Esophagus squamous epithelium (tissue), 5 donors: ENCODE results near the gene ACTR5. TPM values are rescaled to one million over a fixed set of nuclear protein-coding genes. Genes with fewer than 3 reads are reported as not detected.

Source experiments
- DNase-seq: peaks from one replicate; lab custom pipeline; 2025; lab: John Stamatoyannopoulos, UW
- H3K27ac ChIP-seq, 4 donors: fragments of 200-600 bp; sonication (generic); one replicate each; pipeline ENCODE4 v1.5.1; 2016 to 2019; ENCODE audit warnings: mild to moderate bottlenecking in 1 of 4
- H3K27me3 ChIP-seq, 4 donors: fragments of 200-600 bp; sonication (generic); 1 replicate in 3 of 4; 2 replicates in 1 of 4; pipeline versions ENCODE4 v1.5.1 to v1.6.0; 2017 to 2021; ENCODE audit warnings: antibody characterized with exemption in 1 of 4
- H3K36me3 ChIP-seq, 3 donors: fragments of 200-600 bp; sonication (generic); one replicate each; pipeline ENCODE4 v1.5.1; 2016 to 2019
- H3K4me1 ChIP-seq, 3 donors: fragments of 200-600 bp; sonication (generic); one replicate each; pipeline ENCODE4 v1.5.1; 2017 to 2019
- H3K4me3 ChIP-seq, 4 donors: fragments of 200-600 bp; sonication (generic); 1 replicate in 3 of 4; 2 replicates in 1 of 4; pipeline ENCODE4 v1.5.1; 2016 to 2019; ENCODE audit warnings: mild to moderate bottlenecking in 2 of 4, moderate library complexity in 1 of 4
- H3K9me3 ChIP-seq, 3 donors: fragments of 200-600 bp; sonication (generic); one replicate each; pipeline ENCODE4 v1.5.1; 2016 to 2019
- CTCF ChIP-seq, 6 experiments: fragments of 450-650 bp in 4 of 6; fragments of 200-600 bp in 2 of 6; sonication (generic) in 2 of 6; IDR thresholded peaks; one replicate each; pipeline ENCODE4 v1.5.1; 2016 to 2019; ENCODE audit warnings: antibody characterized with exemption in 6 of 6, mild to moderate bottlenecking in 4 of 6, moderate library complexity in 4 of 6
- POLR2A ChIP-seq, 4 donors: fragments of 450-650 bp; IDR thresholded peaks; one replicate each; pipeline ENCODE4 v1.6.1; 2017; ENCODE audit warnings: antibody characterized with exemption in 4 of 4, mild to moderate bottlenecking in 4 of 4, moderate library complexity in 3 of 4
- WGBS, 2 donors: methylation state at CpG; one replicate each; pipeline ENCODE4 v1.1.5; 2018; 5-methylcytosine and 5-hydroxymethylcytosine counted together
- intact Hi-C: fragments of 100-400 bp; cut with DNase I; formaldehyde crosslinking; loops from one replicate; pipeline ENCODE4 v1.15.0; 2022
- total RNA-seq, 4 donors: library from RNA; depleted of rRNA; stranded (reverse); fragments of >200 nt; gene quantifications; one replicate each; pipeline ENCODE4 v1.1.0, GENCODE V29; 2016
- donor health status: DM: yes; HTN: yes; CAD: no.

Gene ACTR5
- total RNA-seq, 4 donors from 2014 or later, result 7.0 to 12.2 (median 8.9) TPM

- peak overlapping the region in 3 of 4 donors; percentile 65 to 87 (median 82) for H3K27ac ChIP-seq
- peaks cover 5 to 48% (median 8%) of the 10 kb centered on the region in 4 donors for H3K27me3 ChIP-seq
- no peak overlapping the region for H3K4me3 ChIP-seq
- intact Hi-C loops, result no loop called here
- peaks cover 6 to 50% (median 16%) of the 10 kb centered on the region in 3 donors for H3K4me1 ChIP-seq
- H3K9me3 ChIP-seq, result no peaks in the 10 kb centered on the region
- TF ChIP-seq CTCF (IDR thresholded peaks at IDR 0.05), result no peak
- no peak for TF ChIP-seq POLR2A (IDR thresholded peaks at IDR 0.05)
- H3K36me3 ChIP-seq, result no peaks in the 10 kb centered on the region
- 80 to 86% methylated on average over 3 of the region's 3 CpGs for WGBS, 2 donors
- DNase-seq, result no peak
Observed at GRCh38 chr20:38804221-38804620, 56.0 kb downstream of the ACTR5 start.

- H3K36me3 ChIP-seq, result no peaks in the 10 kb centered on the region
- DNase-seq, result no peak
- H3K4me3 ChIP-seq, result peak overlapping the region; percentile 41 to 77 (median 56)
- H3K27ac ChIP-seq, result peak overlapping the region; percentile 65 to 87 (median 78)
- peaks cover 6 to 54% (median 16%) of the 10 kb centered on the region in 3 donors for H3K4me1 ChIP-seq
- no peak for TF ChIP-seq POLR2A (IDR thresholded peaks at IDR 0.05)
- no peak for TF ChIP-seq CTCF (IDR thresholded peaks at IDR 0.05)
- H3K9me3 ChIP-seq, result no peaks in the 10 kb centered on the region
- WGBS, 2 donors, result 38 to 63% methylated on average over 7 to 10 of the region's 18 CpGs
- peaks cover 5 to 53% (median 8%) of the 10 kb centered on the region in 4 donors for H3K27me3 ChIP-seq
- intact Hi-C loops, result no loop called here
Observed at GRCh38 chr20:38804682-38805501, 56.6 kb downstream of the ACTR5 start.

GRCh38 chr20:38805502-38805957 lies 57.3 kb downstream of the ACTR5 start, which contains the start of gene PPP1R16B:
Gene PPP1R16B (plus strand): TSS chr20:38805697. CDS start chr20:38835926, 30,229 bp downstream.
- H3K36me3 ChIP-seq, result no peaks in the 10 kb centered on the region
- peak within 1 kb of the TSS; percentile 65 to 87 (median 78) for H3K27ac ChIP-seq
- peaks cover 6 to 54% (median 16%) of the 10 kb centered on the region in 3 donors for H3K4me1 ChIP-seq

GRCh38 chr20:38805958-38806854 lies 57.9 kb downstream of the ACTR5 start:
- Histone ChIP-seq H3K9me3 (no peaks in the 10 kb centered on the region), H3K4me3 (peak overlapping the region; percentile 41 to 77 (median 56)), H3K27ac (peak overlapping the region; percentile 65 to 87 (median 78)), H3K36me3 (no peaks in the 10 kb centered on the region), H3K4me1 (peaks cover 6 to 54% (median 16%) of the 10 kb centered on the region in 3 donors), H3K27me3 (peaks cover 5 to 65% (median 8%) of the 10 kb centered on the region in 4 donors)
- TF ChIP-seq CTCF (IDR thresholded peaks at IDR 0.05) (no peak), POLR2A (IDR thresholded peaks at IDR 0.05) (no peak)
- no peak for DNase-seq
- intact Hi-C loops, result no loop called here
- 6% methylated on average over 11 of the region's 81 CpGs; no CpG with 5 or more reads in 1 of the 2 donors for WGBS, 2 donors

More at GRCh38 chr20:38805502-38805957, 57.3 kb downstream of the ACTR5 start, which contains the start of gene PPP1R16B:
- no peak for DNase-seq
- Histone ChIP-seq H3K4me3 (peak within 1 kb of the TSS; percentile 41 to 77 (median 56)), H3K9me3 (no peaks in the 10 kb centered on the region), H3K27me3 (peaks cover 5 to 59% (median 8%) of the 10 kb centered on the region in 4 donors)
- 6% methylated on average over 7 of the region's 40 CpGs; no CpG with 5 or more reads in 1 of the 2 donors for WGBS, 2 donors
- intact Hi-C loops, result no loop called here
- TF ChIP-seq POLR2A (IDR thresholded peaks at IDR 0.05) (peak in 1 of 4 donors; percentile 78), CTCF (IDR thresholded peaks at IDR 0.05) (no peak)
